Lung (tissue), 12 donors: ENCODE results near the gene PHF21A. TPM values are rescaled to one million over a fixed set of nuclear protein-coding genes. Genes with fewer than 3 reads are reported as not detected.

Experiments used
- ATAC-seq: fragments of 200-7000 bp; cut with Tn5 transposase; one replicate; pipeline ENCODE4 v1.9.1; 2020; ENCODE audit warnings: moderate number of reproducible peaks; ENCODE audit not compliant: insufficient read depth, low FRiP score
- DNase-seq, 3 donors: peaks; one replicate each; pipeline ENCODE4 v3.0.0-alpha.2; 2013 to 2017
- H3K27ac ChIP-seq, 2 donors: one replicate each; pipeline ENCODE4 v1.5.1; 2013; ENCODE audit warnings: mild to moderate bottlenecking in 2 of 2, moderate library complexity in 2 of 2, control low read depth in 1 of 2, inconsistent platforms in 1 of 2, low read depth in 1 of 2, low read length in 1 of 2
- H3K27me3 ChIP-seq, 3 donors: one replicate each; pipeline ENCODE4 v1.5.1; 2013; ENCODE audit warnings: low read length in 2 of 3; ENCODE audit not compliant: control insufficient read depth in 3 of 3, insufficient read depth in 3 of 3
- H3K36me3 ChIP-seq, 4 donors: one replicate each; pipeline ENCODE4 v1.5.1; 2013; ENCODE audit warnings: low read length in 4 of 4, mild to moderate bottlenecking in 1 of 4, moderate library complexity in 1 of 4; ENCODE audit not compliant: control insufficient read depth in 4 of 4, insufficient read depth in 4 of 4
- H3K4me1 ChIP-seq, 5 donors: one replicate each; pipeline ENCODE4 v1.5.1; 2013; ENCODE audit warnings: low read length in 5 of 5, mild to moderate bottlenecking in 2 of 5, moderate library complexity in 1 of 5; ENCODE audit not compliant: control insufficient read depth in 5 of 5, insufficient read depth in 5 of 5
- H3K4me3 ChIP-seq: one replicate; pipeline ENCODE4 v1.5.1; 2013; ENCODE audit warnings: mild to moderate bottlenecking, control low read depth, moderate library complexity
- H3K9ac ChIP-seq, 2 donors: one replicate each; pipeline ENCODE4 v1.5.1; 2013; ENCODE audit warnings: low read length in 2 of 2, control low read depth in 1 of 2; ENCODE audit not compliant: insufficient read depth in 1 of 2
- H3K9me3 ChIP-seq, 4 donors: one replicate each; pipeline ENCODE4 v1.5.1; 2013; ENCODE audit warnings: low read length in 3 of 4, mild to moderate bottlenecking in 1 of 4, moderate library complexity in 1 of 4; ENCODE audit not compliant: control insufficient read depth in 4 of 4, insufficient read depth in 3 of 4
- WGBS, 2 donors: extraction: QIAGEN DNeasy Blood & Tissue Kit; methylation state at CpG; one replicate each; pipeline ENCODE4 v1.1.7; 2013; 5-methylcytosine and 5-hydroxymethylcytosine counted together
- polyA plus RNA-seq, 2 donors: library from polyadenylated mRNA; stranded (reverse); fragments of 200-250 nt; gene quantifications; one replicate each; pipeline ENCODE4 v1.2.1, GENCODE V29; 2013
- total RNA-seq, 2 donors: library from RNA; depleted of rRNA in 1 of 2; stranded (reverse); fragments of >200 nt in 1 of 2; gene quantifications; one replicate each; pipeline ENCODE4 v1.2.1, GENCODE V29; 2014 to 2021
- TF ChIP-seq, protein P1 (sequence below): IDR thresholded peaks from 2 replicates; pipeline ENCODE4 v1.5.1; 2012; ENCODE audit warnings: mild to moderate bottlenecking; ENCODE audit errors: control extremely low read depth, extremely low read depth
- donor health status: control.
- donor health status: control.
- donor health status: Bipolar disorder and iron deficiency.
- donor health status: healthy.
- donor health status: DM: yes; HTN: yes; CAD: no.

Gene PHF21A
- total and polyA plus RNA-seq, 4 donors: 16.2 to 57.0 (median 29.9) TPM

DNA sequence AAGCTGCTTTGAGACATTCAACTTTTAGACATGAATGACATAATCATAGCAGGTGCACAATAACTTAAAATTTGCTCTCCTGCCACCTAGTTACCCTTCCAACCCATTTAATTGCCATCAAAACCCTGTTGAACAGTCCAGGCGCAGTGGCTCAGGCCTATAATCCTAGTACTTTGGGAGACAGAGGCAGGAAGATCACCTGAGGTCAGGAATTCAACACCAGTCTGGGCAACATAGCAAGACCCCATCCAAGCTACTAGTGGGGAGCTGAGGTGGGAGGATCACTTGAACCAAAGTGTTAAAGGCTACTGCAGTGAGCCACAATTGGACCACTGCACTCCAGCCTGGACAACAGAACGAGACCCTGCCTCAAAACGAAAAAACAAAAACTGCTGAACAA is 4.0 kb upstream of the PHF21A start:
- ATAC-seq: no peak
- H3K4me3 ChIP-seq: no peak overlapping the region
- H3K27ac ChIP-seq: no peak overlapping the region
- H3K36me3 ChIP-seq: no peaks in the 10 kb centered on the region
- no peak overlapping the region for H3K9ac ChIP-seq
- no peaks in the 10 kb centered on the region for H3K9me3 ChIP-seq
- H3K4me1 ChIP-seq: peaks cover 0 to 3% (median 0%) of the 10 kb centered on the region in 5 donors
- TF ChIP-seq, protein P1, sequence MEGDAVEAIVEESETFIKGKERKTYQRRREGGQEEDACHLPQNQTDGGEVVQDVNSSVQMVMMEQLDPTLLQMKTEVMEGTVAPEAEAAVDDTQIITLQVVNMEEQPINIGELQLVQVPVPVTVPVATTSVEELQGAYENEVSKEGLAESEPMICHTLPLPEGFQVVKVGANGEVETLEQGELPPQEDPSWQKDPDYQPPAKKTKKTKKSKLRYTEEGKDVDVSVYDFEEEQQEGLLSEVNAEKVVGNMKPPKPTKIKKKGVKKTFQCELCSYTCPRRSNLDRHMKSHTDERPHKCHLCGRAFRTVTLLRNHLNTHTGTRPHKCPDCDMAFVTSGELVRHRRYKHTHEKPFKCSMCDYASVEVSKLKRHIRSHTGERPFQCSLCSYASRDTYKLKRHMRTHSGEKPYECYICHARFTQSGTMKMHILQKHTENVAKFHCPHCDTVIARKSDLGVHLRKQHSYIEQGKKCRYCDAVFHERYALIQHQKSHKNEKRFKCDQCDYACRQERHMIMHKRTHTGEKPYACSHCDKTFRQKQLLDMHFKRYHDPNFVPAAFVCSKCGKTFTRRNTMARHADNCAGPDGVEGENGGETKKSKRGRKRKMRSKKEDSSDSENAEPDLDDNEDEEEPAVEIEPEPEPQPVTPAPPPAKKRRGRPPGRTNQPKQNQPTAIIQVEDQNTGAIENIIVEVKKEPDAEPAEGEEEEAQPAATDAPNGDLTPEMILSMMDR: no peak
- H3K27me3 ChIP-seq: no peaks in the 10 kb centered on the region
- WGBS, 2 donors: 97 to 100% methylated on average over 3 of the region's 3 CpGs
- no peak for DNase-seq

- H3K9ac ChIP-seq: no peak overlapping the region
- no peaks in the 10 kb centered on the region for H3K27me3 ChIP-seq
- H3K4me3 ChIP-seq: no peak overlapping the region
- 74 to 75% methylated on average over 7 of the region's 7 CpGs for WGBS, 2 donors
- no peaks in the 10 kb centered on the region for H3K9me3 ChIP-seq
- H3K27ac ChIP-seq: peak overlapping the region in 1 of 2 donors; percentile 89
- no peaks in the 10 kb centered on the region for H3K36me3 ChIP-seq
- TF ChIP-seq, protein P1: no peak
- ATAC-seq (no peak), DNase-seq (peak in 1 of 3 donors; percentile 37)
- H3K4me1 ChIP-seq: peaks cover 0 to 12% (median 8%) of the 10 kb centered on the region in 5 donors
Observed at GRCh38 chr11:46122945-46123715, 1.9 kb upstream of the PHF21A start.

DNA sequence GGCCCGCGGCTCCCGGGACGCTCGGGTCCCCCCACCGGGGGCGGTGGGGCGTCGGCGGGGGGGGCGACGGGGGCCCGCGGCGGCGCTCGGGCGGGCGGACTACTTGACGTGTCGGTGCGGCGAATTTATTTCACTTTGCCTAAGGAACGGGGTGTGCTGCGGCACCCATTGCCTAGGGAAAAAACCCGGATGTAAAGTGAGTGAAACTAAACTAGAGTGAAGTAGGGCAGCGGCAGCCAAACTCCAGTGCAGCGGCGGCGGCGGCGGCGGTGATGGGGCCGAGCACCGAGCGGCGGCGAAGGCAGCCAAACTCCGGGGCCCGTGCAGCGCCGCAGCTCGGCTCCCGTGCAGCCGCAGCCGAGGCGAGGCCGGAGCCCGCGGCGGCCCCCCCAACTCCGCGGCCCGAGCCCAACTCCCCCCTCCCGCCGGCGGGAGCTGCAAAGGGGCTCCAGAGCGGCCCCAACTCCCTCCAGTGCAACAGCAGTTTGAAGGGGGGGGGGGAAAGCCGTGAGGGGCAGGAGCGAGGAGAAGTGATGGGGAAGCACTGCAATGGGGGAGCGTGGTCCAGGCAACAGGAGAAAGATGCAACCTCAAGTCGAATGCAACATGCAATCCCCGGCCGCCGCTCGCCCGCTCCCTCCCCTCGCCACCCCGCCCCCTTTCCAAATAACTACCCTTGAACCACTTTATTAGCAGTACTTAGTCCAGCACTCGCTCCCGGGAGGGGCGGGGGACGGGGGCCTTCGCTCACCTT is 647 bp upstream of the PHF21A start:
- 0 to 1% methylated on average over 34 to 74 of the region's 74 CpGs for WGBS, 2 donors
- TF ChIP-seq, protein P1: no peak
- H3K27ac ChIP-seq: peak overlapping the region; percentile 89 to 95
- H3K36me3 ChIP-seq: no peaks in the 10 kb centered on the region
- H3K27me3 ChIP-seq: no peaks in the 10 kb centered on the region
- H3K4me1 ChIP-seq: peaks cover 0 to 23% (median 8%) of the 10 kb centered on the region in 5 donors
- DNase-seq (peak; percentile 87 to 96 (median 94)), ATAC-seq (peak; percentile 28)
- peak overlapping the region in 1 of 2 donors; percentile 77 for H3K9ac ChIP-seq
- no peaks in the 10 kb centered on the region for H3K9me3 ChIP-seq
- peak overlapping the region; percentile 75 for H3K4me3 ChIP-seq
